Activated CD4-positive, alpha-beta T cell treated with anti-CD3 and anti-CD28 coated beads for 24 hours (primary cell): ENCODE results near the gene FIBIN.

ENCODE experiments used
- DNase-seq, 2 donors: peaks; one replicate each; pipeline ENCODE4 v3.0.0-alpha.2; 2020; ENCODE audit warnings: low read depth in 2 of 2

The FIBIN gene

GRCh38 chr11:27022659-27023251 is 28.8 kb downstream of the FIBIN start:
- DNase-seq, result no peak

GRCh38 chr11:27024865-27025264 is 31.0 kb downstream of the FIBIN start:
- DNase-seq, result no peak

- no peak for DNase-seq
Measured at GRCh38 chr11:27025312-27025955, 31.5 kb downstream of the FIBIN start.

- DNase-seq, result no peak
Measured at GRCh38 chr11:27025957-27026733, 32.2 kb downstream of the FIBIN start.

GRCh38 chr11:27028561-27028965 is 34.7 kb downstream of the FIBIN start:
- no peak for DNase-seq

GRCh38 chr11:27029966-27030365 is 36.1 kb downstream of the FIBIN start:
- no peak for DNase-seq

GRCh38 chr11:27031754-27032153 is 37.8 kb downstream of the FIBIN start:
- no peak for DNase-seq

GRCh38 chr11:27039873-27040272 is 46.0 kb downstream of the FIBIN start:
- DNase-seq, result no peak

- no peak for DNase-seq
Measured at GRCh38 chr11:27040302-27041115, 46.6 kb downstream of the FIBIN start, which contains the start of gene BBOX1. Gene BBOX1, plus strand, starts transcription at chr11:27040815. Its CDS starts 14,616 bp downstream, at chr11:27055431.

- DNase-seq, result no peak
Measured at GRCh38 chr11:27041141-27041899, 47.4 kb downstream of the FIBIN start.
